ENCODE results near the gene TSPAN13.

- TF ChIP-seq CTCF (conservative IDR thresholded peaks at IDR 0.05 in 1 of 2, IDR thresholded peaks at IDR 0.05 in 1 of 2; ENCODE audit: low read depth in 1 of 2, low read length in 2 of 2) (no peak), EZH2 (IDR thresholded peaks at IDR 0.05; ENCODE audit: low read length, missing control alignments) (no peak)
These were observed 27.4 kb upstream of the TSPAN13 start for GRCh38 chr7:16726189-16726588.
